Astrocyte of the cerebellum (primary cell): ENCODE data around the gene PHYH.

ENCODE experiments used
- DNase-seq: peaks from one replicate; pipeline ENCODE4 v3.0.0-alpha.2; 2011; ENCODE audit warnings: low read depth
- H3K4me3 ChIP-seq: 2 replicates; pipeline ENCODE4 v1.5.1; 2011; ENCODE audit warnings: mild to moderate bottlenecking, low read depth, low read length, moderate library complexity
- CTCF ChIP-seq: IDR thresholded peaks from 2 replicates; pipeline ENCODE4 v1.5.1; 2012; ENCODE audit warnings: low read length, low read depth, moderate library complexity, mild to moderate bottlenecking; ENCODE audit errors: missing control alignments
- in situ Hi-C: cut with HindIII; loops from 2 replicates; pipeline ENCODE4 v1.10.0; 2017; ENCODE audit warnings: low sequenced_read_pairs

The PHYH gene

GRCh38 chr10:13322615-13323148 is 22.8 kb upstream of the PHYH start:
- no peak for TF ChIP-seq CTCF
- H3K4me3 ChIP-seq = no peak overlapping the region
- no peak for DNase-seq
- in situ Hi-C loops = no loop called here

GRCh38 chr10:13321576-13321975 is 21.7 kb upstream of the PHYH start:
- no peak for DNase-seq
- TF ChIP-seq CTCF = no peak
- H3K4me3 ChIP-seq = no peak overlapping the region
- in situ Hi-C loops = no loop called here

GRCh38 chr10:13319166-13319565 is 19.3 kb upstream of the PHYH start:
- no peak overlapping the region for H3K4me3 ChIP-seq
- TF ChIP-seq CTCF = no peak
- DNase-seq = no peak
- in situ Hi-C loops = no loop called here

- no peak for TF ChIP-seq CTCF
- in situ Hi-C loops = no loop called here
- no peak overlapping the region for H3K4me3 ChIP-seq
- DNase-seq = no peak
Observed at GRCh38 chr10:13317474-13317873, 17.6 kb upstream of the PHYH start.

GRCh38 chr10:13316635-13317311 is 16.9 kb upstream of the PHYH start:
- in situ Hi-C loops = no loop called here
- no peak for DNase-seq
- no peak for TF ChIP-seq CTCF
- no peak overlapping the region for H3K4me3 ChIP-seq

- in situ Hi-C loops = no loop called here
- DNase-seq = no peak
- H3K4me3 ChIP-seq = no peak overlapping the region
- TF ChIP-seq CTCF = no peak
Observed at GRCh38 chr10:13315361-13315760, 15.5 kb upstream of the PHYH start.

GRCh38 chr10:13311177-13311575 is 11.3 kb upstream of the PHYH start:
- DNase-seq = no peak
- no peak for TF ChIP-seq CTCF
- H3K4me3 ChIP-seq = no peak overlapping the region
- in situ Hi-C loops = no loop called here
